Activated T-cell treated with anti-CD3 and anti-CD28 coated beads for 1 hour (primary cell): ENCODE measurements around the gene KIR3DL3.
"Not testable (repeated sequence)": the region's sequence is repeated elsewhere in the genome, so short reads cannot be mapped to it uniquely, and the experiment has no call there.

Experiments used
- DNase-seq: peaks from one replicate; pipeline ENCODE4 v3.0.0-alpha.2; 2020; ENCODE audit warnings: low read depth

Gene KIR3DL3

GRCh38 chr19:54782916-54783315, 58.7 kb downstream of the KIR3DL3 start:
- DNase-seq = not testable (repeated sequence)
